HCT116 (cell line): Measurements from ENCODE around the gene ELOVL3. TPM values are rescaled to one million over a fixed set of nuclear protein-coding genes. Genes with fewer than 3 reads are reported as not detected.

Experiments
- ATAC-seq: fragments of 200-7000 bp; cut with Tn5 transposase; 2 replicates; pipeline ENCODE4 v1.9.1; 2020; ENCODE audit warnings: mild to moderate bottlenecking, moderate library complexity
- BruUV-seq: library from RNA; stranded (reverse); fragments of 400-500 nt; replicated peaks from 2 replicates; lab custom pipeline; 2021; lab: Mats Ljungman, UMichigan
- CTCF ChIA-PET: fragments of 300-600 bp; sonication (Branson Sonifier 250); formaldehyde crosslinking; loops from one replicate; lab custom pipeline; 2021; ENCODE audit warnings: antibody characterized with exemption; lab: Charles Lee
- POLR2A ChIA-PET: fragments of 300-600, 350-600 bp; sonication (Branson Sonifier 250); formaldehyde crosslinking; loops from one replicate; lab custom pipeline; 2021; ENCODE audit warnings: antibody characterized with exemption; lab: Charles Lee
- RAD21 ChIA-PET, 2 experiments: fragments of 300-600 bp; sonication (Branson Sonifier 250); formaldehyde crosslinking; loops; one replicate each; lab custom pipeline; 2023; ENCODE audit warnings: low total read pairs in 2 of 2; ENCODE audit not compliant: uncharacterized antibody in 2 of 2, unreplicated experiment in 2 of 2, low non-redundant PET in 1 of 2; lab: Charles Lee
- DNase-seq: peaks from one replicate; pipeline ENCODE4 v3.0.0-alpha.2; 2010; ENCODE audit warnings: low read depth, low spot score
- H2AFZ ChIP-seq: fragments of 200-600 bp; shearing (Covaris generic), sonication (generic); 2 replicates; pipeline ENCODE4 v1.6.1; 2017; ENCODE audit warnings: low read depth, mixed run types, mixed read lengths, antibody characterized with exemption, low read length; ENCODE audit not compliant: poor library complexity, severe bottlenecking
- H3K27ac ChIP-seq: 2 replicates; pipeline ENCODE4 v1.5.1; 2012; ENCODE audit warnings: low read depth, low read length
- H3K27me3 ChIP-seq: fragments of 200-600 bp; sonication (generic); 2 replicates; pipeline ENCODE4 v1.6.1; 2016; ENCODE audit warnings: mixed run types, low read length, mixed read lengths; ENCODE audit not compliant: insufficient read depth
- H3K36me3 ChIP-seq, 2 experiments: fragments of 200-500 bp in 1 of 2; fragments of 200-600 bp in 1 of 2; sonication (Bioruptor generic) in 1 of 2; sonication (generic) in 1 of 2; 2 replicates each; pipeline versions ENCODE4 v1.5.1 to v1.6.1; 2014 to 2016; ENCODE audit warnings: low read length in 2 of 2, inconsistent platforms in 1 of 2, mixed read lengths in 1 of 2, mixed run types in 1 of 2; ENCODE audit not compliant: insufficient read depth in 2 of 2, control insufficient read depth in 1 of 2
- H3K4me1 ChIP-seq, 2 experiments: fragments of 200-600 bp in 1 of 2; sonication (generic) in 1 of 2; 2 replicates each; pipeline versions ENCODE4 v1.5.1 to v1.6.1; 2012 to 2017; ENCODE audit warnings: low read length in 2 of 2, inconsistent platforms in 1 of 2, mild to moderate bottlenecking in 1 of 2, mixed read lengths in 1 of 2, mixed run types in 1 of 2, moderate library complexity in 1 of 2; ENCODE audit not compliant: insufficient read depth in 2 of 2, control insufficient read depth in 1 of 2
- H3K4me2 ChIP-seq: fragments of 200-600 bp; sonication (generic); 2 replicates; pipeline ENCODE4 v1.6.1; 2017; ENCODE audit warnings: mixed run types, low read length, mixed read lengths
- H3K4me3 ChIP-seq, 2 experiments: fragments of 200-600 bp in 1 of 2; sonication (generic) in 1 of 2; replicated peaks in 1 of 2; 2 replicates each; pipeline ENCODE4 v1.5.1; 2011 to 2016; ENCODE audit warnings: low read length in 2 of 2, control low read depth in 1 of 2, low read depth in 1 of 2, mild to moderate bottlenecking in 1 of 2, mixed read lengths in 1 of 2, mixed run types in 1 of 2
- H3K79me2 ChIP-seq: fragments of 200-600 bp; sonication (generic); 2 replicates; pipeline ENCODE4 v1.6.1; 2017; ENCODE audit warnings: mild to moderate bottlenecking, mixed run types, low read length, moderate library complexity, mixed read lengths; ENCODE audit not compliant: insufficient read depth
- H3K9ac ChIP-seq: fragments of 200-600 bp; sonication (generic); 2 replicates; pipeline ENCODE4 v1.6.1; 2016; ENCODE audit warnings: low read length, mixed read lengths
- H3K9me2 ChIP-seq: fragments of 200-600 bp; sonication (generic), shearing (Covaris generic); 2 replicates; pipeline ENCODE4 v1.6.1; 2017; ENCODE audit warnings: mixed run types, mild to moderate bottlenecking, moderate library complexity; ENCODE audit not compliant: insufficient read depth
- H3K9me3 ChIP-seq, 2 experiments: fragments of 200-500 bp in 1 of 2; fragments of 200-600 bp in 1 of 2; sonication (Bioruptor generic) in 1 of 2; sonication (generic) in 1 of 2; 2 replicates each; pipeline ENCODE4 v1.6.1; 2014 to 2017; ENCODE audit warnings: low read length in 2 of 2, mixed read lengths in 2 of 2, inconsistent platforms in 1 of 2, low read depth in 1 of 2, mild to moderate bottlenecking in 1 of 2, mixed run types in 1 of 2, moderate library complexity in 1 of 2; ENCODE audit not compliant: control insufficient read depth in 1 of 2, insufficient read depth in 1 of 2
- H4K20me1 ChIP-seq: fragments of 200-600 bp; sonication (generic), shearing (Covaris generic); 2 replicates; pipeline ENCODE4 v1.6.1; 2017; ENCODE audit warnings: mixed run types, mild to moderate bottlenecking, moderate library complexity; ENCODE audit not compliant: insufficient read depth
- CEBPB ChIP-seq: IDR thresholded peaks from 2 replicates; pipeline ENCODE4 v1.6.1; 2012; ENCODE audit warnings: low read depth
- EGR1 ChIP-seq: IDR thresholded peaks from 2 replicates; pipeline ENCODE4 v1.6.1; 2012; ENCODE audit warnings: low read depth
- EZH2 ChIP-seq: fragments of 200-600 bp; sonication (generic); IDR thresholded peaks from 2 replicates; pipeline ENCODE4 v1.6.1; 2017; ENCODE audit warnings: antibody characterized with exemption, mixed run types
- EZH2phosphoT487 ChIP-seq: fragments of 200-600 bp; IDR thresholded peaks from 2 replicates; pipeline ENCODE4 v1.6.1; 2018; ENCODE audit warnings: antibody characterized with exemption, borderline replicate concordance
- FOSL1 ChIP-seq: IDR thresholded peaks from 2 replicates; pipeline ENCODE4 v1.6.1; 2012; ENCODE audit warnings: low read depth
- JUND ChIP-seq: IDR thresholded peaks from 2 replicates; pipeline ENCODE4 v1.6.1; 2012
- POLR2A ChIP-seq: IDR thresholded peaks from 2 replicates; pipeline ENCODE4 v1.7.0; 2011; ENCODE audit warnings: borderline replicate concordance; ENCODE audit not compliant: insufficient read depth, insufficient read length; ENCODE audit errors: extremely low read depth
- POLR2AphosphoS5 ChIP-seq: IDR thresholded peaks from 2 replicates; pipeline ENCODE4 v1.6.1; 2011; ENCODE audit warnings: mild to moderate bottlenecking, low read depth, low read length, moderate library complexity
- RAD21 ChIP-seq: IDR thresholded peaks from 2 replicates; pipeline ENCODE4 v1.6.1; 2012; ENCODE audit warnings: low read depth, mild to moderate bottlenecking
- SRF ChIP-seq: IDR thresholded peaks from 2 replicates; pipeline ENCODE4 v1.6.1; 2012; ENCODE audit warnings: low read depth
- TCF7L2 ChIP-seq: IDR thresholded peaks from 2 replicates; pipeline ENCODE4 v1.7.0; 2011; ENCODE audit warnings: borderline replicate concordance, inconsistent platforms; ENCODE audit not compliant: insufficient read depth, insufficient read length; ENCODE audit errors: extremely low read depth
- ZFX ChIP-seq: fragments of 450-650 bp; IDR thresholded peaks from 2 replicates; pipeline ENCODE4 v1.6.1; 2017
- ZNF274 ChIP-seq: fragments of 200-500 bp; sonication (Bioruptor generic); IDR thresholded peaks from 2 replicates; pipeline ENCODE4 v1.6.1; 2014; ENCODE audit warnings: mild to moderate bottlenecking, low read depth, low read length, inconsistent platforms
- intact Hi-C: fragments of 100-400 bp; cut with micrococcal nuclease; formaldehyde crosslinking; loops from 2 replicates; pipeline ENCODE4 v1.10.0; 2022
- total RNA-seq: library from RNA; stranded (reverse); gene quantifications from one replicate; pipeline ENCODE4 v1.2.1, GENCODE V29; 2021; ENCODE audit not compliant: unreplicated experiment
- TF ChIP-seq, protein P1 (sequence below): IDR thresholded peaks from 2 replicates; pipeline ENCODE4 v1.6.1; 2012
- TF ChIP-seq, protein P2 (sequence below), 3 experiments: fragments of 200-600 bp in 1 of 3; sonication (generic) in 1 of 3; IDR thresholded peaks in 2 of 3; conservative IDR thresholded peaks in 1 of 3; 2 replicates each; pipeline ENCODE4 v1.5.1; 2012 to 2017; ENCODE audit warnings: low read depth in 2 of 3, low read length in 2 of 3, antibody characterized with exemption in 1 of 3, borderline replicate concordance in 1 of 3, control low read depth in 1 of 3, mild to moderate bottlenecking in 1 of 3, mixed read lengths in 1 of 3, mixed run types in 1 of 3, moderate library complexity in 1 of 3; ENCODE audit not compliant: insufficient read depth in 1 of 3
- TF ChIP-seq, protein P3 (sequence below): IDR thresholded peaks from 2 replicates; pipeline ENCODE4 v1.6.1; 2012; ENCODE audit warnings: low read depth

Gene ELOVL3
- total RNA-seq, 1 experiment from 2014 or later, result 5.5 TPM

DNA sequence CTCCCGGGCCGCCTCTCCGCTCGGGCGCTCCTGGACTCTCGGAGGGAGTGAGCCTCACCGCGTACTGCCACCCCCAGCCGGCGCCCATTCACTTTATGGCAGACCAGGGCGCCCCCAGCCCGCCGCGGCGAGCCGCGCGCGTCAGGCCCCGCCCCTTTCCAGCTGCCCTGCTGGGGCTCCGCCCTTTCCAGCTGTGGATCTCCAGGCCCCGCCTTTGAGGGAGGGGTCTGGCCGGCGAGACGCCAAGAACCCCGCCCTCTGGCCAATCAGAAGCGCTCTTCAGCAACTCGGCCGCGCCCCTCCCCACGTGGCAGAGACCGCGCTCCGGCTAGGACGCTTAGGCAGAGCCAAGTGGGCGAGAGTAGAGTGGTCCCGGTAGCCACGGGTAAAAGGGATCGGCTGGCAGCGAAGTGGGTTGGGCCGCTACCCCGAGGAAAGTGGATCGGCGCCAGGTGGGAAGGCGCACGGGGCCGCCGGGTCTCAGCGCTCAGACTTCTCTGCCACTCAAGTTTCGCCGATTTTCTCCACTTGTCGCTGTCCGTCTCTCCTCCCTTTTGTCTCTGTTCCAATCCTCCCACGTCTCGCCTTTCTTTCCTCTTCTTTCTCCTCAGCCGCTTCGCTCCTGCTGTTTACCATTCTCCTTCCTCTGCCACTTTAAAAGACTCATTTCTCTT, 15.5 kb downstream of the ELOVL3 start, which contains the start of gene PITX3:
PITX3 (minus strand) TSS at position 69 of the 674 bp plus-strand sequence. CDS start 9,432 bp downstream, outside the sequence.
- Histone ChIP-seq H3K79me2 (peaks cover 11% of the 10 kb centered on the region), H3K4me3 (peak within 1 kb of the TSS; percentile 38 to 60), H3K9me2 (no peaks in the 10 kb centered on the region), H3K27me3 (no peaks in the 10 kb centered on the region), H3K9me3 (no peaks in the 10 kb centered on the region), H4K20me1 (peaks cover 6% of the 10 kb centered on the region; the same call in 1 of the 2 replicates), H2AFZ (no peak within 1 kb of the TSS), H3K4me1 (peaks cover 15 to 41% of the 10 kb centered on the region in 2 experiments), H3K36me3 (no peaks in the 10 kb centered on the region), H3K27ac (no peak within 1 kb of the TSS; the same call in 1 of the 2 replicates), H3K9ac (peak within 1 kb of the TSS; percentile 52), H3K4me2 (peak within 1 kb of the TSS; percentile 89)
- intact Hi-C loops, result no loop called here
- ATAC-seq (peak; percentile 64), DNase-seq (peak; percentile 90)
- ChIA-PET RAD21 (interaction anchor here in 1 of 2 experiments (1.0 kb wide), 1 partner anchor 10 kb away, joined by 5 read pairs; no protein-coding TSS in a partner anchor), POLR2A (interaction anchor here (1.4 to 1.5 kb wide), 2 partner anchors 9 to 11 kb away, joined by 4 to 5 read pairs; no protein-coding TSS in a partner anchor), CTCF (interaction anchor here (0.6 to 2.9 kb wide), 3 partner anchors 11 to 105 kb away, joined by 3 to 62 read pairs (median 4); no protein-coding TSS in a partner anchor)
- TF ChIP-seq, protein P1, sequence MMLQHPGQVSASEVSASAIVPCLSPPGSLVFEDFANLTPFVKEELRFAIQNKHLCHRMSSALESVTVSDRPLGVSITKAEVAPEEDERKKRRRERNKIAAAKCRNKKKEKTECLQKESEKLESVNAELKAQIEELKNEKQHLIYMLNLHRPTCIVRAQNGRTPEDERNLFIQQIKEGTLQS, result no peak
- no peak for TF ChIP-seq ZNF274
- no peak; the same call in 1 of the 2 replicates for TF ChIP-seq POLR2AphosphoS5
- no peak for TF ChIP-seq CEBPB
- TF ChIP-seq ZFX, result no peak
- TF ChIP-seq, protein P2, sequence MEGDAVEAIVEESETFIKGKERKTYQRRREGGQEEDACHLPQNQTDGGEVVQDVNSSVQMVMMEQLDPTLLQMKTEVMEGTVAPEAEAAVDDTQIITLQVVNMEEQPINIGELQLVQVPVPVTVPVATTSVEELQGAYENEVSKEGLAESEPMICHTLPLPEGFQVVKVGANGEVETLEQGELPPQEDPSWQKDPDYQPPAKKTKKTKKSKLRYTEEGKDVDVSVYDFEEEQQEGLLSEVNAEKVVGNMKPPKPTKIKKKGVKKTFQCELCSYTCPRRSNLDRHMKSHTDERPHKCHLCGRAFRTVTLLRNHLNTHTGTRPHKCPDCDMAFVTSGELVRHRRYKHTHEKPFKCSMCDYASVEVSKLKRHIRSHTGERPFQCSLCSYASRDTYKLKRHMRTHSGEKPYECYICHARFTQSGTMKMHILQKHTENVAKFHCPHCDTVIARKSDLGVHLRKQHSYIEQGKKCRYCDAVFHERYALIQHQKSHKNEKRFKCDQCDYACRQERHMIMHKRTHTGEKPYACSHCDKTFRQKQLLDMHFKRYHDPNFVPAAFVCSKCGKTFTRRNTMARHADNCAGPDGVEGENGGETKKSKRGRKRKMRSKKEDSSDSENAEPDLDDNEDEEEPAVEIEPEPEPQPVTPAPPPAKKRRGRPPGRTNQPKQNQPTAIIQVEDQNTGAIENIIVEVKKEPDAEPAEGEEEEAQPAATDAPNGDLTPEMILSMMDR (IDR thresholded peaks at IDR 0.05 in 2 of 3, conservative IDR thresholded peaks at IDR 0.05 in 1 of 3; ENCODE audit: borderline replicate concordance in 1 of 3, insufficient read depth in 1 of 3, low read depth in 2 of 3, low read length in 2 of 3), result no peak
- no peak for TF ChIP-seq EGR1
- no peak for TF ChIP-seq JUND
- no peak for TF ChIP-seq POLR2A
- TF ChIP-seq FOSL1, result no peak
- no peak for TF ChIP-seq TCF7L2
- TF ChIP-seq, protein P3, sequence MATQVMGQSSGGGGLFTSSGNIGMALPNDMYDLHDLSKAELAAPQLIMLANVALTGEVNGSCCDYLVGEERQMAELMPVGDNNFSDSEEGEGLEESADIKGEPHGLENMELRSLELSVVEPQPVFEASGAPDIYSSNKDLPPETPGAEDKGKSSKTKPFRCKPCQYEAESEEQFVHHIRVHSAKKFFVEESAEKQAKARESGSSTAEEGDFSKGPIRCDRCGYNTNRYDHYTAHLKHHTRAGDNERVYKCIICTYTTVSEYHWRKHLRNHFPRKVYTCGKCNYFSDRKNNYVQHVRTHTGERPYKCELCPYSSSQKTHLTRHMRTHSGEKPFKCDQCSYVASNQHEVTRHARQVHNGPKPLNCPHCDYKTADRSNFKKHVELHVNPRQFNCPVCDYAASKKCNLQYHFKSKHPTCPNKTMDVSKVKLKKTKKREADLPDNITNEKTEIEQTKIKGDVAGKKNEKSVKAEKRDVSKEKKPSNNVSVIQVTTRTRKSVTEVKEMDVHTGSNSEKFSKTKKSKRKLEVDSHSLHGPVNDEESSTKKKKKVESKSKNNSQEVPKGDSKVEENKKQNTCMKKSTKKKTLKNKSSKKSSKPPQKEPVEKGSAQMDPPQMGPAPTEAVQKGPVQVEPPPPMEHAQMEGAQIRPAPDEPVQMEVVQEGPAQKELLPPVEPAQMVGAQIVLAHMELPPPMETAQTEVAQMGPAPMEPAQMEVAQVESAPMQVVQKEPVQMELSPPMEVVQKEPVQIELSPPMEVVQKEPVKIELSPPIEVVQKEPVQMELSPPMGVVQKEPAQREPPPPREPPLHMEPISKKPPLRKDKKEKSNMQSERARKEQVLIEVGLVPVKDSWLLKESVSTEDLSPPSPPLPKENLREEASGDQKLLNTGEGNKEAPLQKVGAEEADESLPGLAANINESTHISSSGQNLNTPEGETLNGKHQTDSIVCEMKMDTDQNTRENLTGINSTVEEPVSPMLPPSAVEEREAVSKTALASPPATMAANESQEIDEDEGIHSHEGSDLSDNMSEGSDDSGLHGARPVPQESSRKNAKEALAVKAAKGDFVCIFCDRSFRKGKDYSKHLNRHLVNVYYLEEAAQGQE, result no peak
- TF ChIP-seq SRF, result no peak
- no peak for TF ChIP-seq EZH2phosphoT487
- TF ChIP-seq RAD21, result no peak
- TF ChIP-seq EZH2, result no peak
- no TSS peak for BruUV-seq
